Astrocyte (in vitro differentiated cells and primary cell): Measurements from ENCODE around the gene TMPO.

ENCODE experiments used
- EZH2 ChIP-seq: IDR thresholded peaks from 2 replicates; pipeline ENCODE4 v1.6.1; 2012; ENCODE audit warnings: mild to moderate bottlenecking, low read length, inconsistent platforms; ENCODE audit not compliant: insufficient read depth
- TF ChIP-seq, protein P1 (sequence below): IDR thresholded peaks from 2 replicates; pipeline ENCODE4 v1.5.1; 2011; ENCODE audit warnings: low read depth, mild to moderate bottlenecking, inconsistent platforms, low read length, moderate library complexity; ENCODE audit not compliant: insufficient read depth

DNA sequence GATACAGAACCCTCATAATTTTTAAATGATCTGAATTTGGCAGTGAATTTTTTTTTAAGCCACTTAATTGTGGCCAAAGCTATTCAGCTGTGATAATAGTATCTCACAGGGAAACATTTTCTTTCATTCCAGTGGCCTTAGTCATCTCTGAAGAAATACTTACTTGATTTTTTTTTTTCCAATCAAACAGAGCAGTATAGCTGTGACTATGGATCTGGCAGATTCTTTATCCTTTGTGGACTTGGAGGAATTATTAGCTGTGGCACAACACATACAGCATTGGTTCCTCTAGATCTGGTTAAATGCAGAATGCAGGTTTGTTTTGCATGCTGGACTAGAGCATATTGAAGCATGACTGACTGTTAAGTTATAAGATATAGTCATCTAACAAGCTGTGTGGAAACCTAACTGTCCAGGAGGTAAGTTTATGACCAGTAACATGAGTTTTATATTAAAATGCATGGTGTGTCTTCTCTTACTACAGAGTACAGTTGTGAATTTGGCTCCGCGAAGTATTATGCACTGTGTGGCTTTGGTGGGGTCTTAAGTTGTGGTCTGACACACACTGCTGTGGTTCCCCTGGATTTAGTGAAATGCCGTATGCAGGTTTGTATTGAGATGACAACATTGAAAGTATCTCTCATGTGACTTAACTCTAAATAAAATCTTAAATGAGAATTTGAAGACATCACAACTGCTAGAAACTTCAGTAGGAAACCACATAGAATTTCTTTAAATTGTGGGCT is 80.0 kb downstream of the TMPO start:
- TF ChIP-seq, protein P1, sequence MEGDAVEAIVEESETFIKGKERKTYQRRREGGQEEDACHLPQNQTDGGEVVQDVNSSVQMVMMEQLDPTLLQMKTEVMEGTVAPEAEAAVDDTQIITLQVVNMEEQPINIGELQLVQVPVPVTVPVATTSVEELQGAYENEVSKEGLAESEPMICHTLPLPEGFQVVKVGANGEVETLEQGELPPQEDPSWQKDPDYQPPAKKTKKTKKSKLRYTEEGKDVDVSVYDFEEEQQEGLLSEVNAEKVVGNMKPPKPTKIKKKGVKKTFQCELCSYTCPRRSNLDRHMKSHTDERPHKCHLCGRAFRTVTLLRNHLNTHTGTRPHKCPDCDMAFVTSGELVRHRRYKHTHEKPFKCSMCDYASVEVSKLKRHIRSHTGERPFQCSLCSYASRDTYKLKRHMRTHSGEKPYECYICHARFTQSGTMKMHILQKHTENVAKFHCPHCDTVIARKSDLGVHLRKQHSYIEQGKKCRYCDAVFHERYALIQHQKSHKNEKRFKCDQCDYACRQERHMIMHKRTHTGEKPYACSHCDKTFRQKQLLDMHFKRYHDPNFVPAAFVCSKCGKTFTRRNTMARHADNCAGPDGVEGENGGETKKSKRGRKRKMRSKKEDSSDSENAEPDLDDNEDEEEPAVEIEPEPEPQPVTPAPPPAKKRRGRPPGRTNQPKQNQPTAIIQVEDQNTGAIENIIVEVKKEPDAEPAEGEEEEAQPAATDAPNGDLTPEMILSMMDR: no peak
- no peak for TF ChIP-seq EZH2
